KBM-7 (cell line): Measurements from ENCODE around the gene KRT80.

Source experiments
- DNase-seq: peaks from one replicate; pipeline ENCODE4 v3.0.0-alpha.2; 2015
- in situ Hi-C: fragments of 300-500 bp; cut with MboI; formaldehyde crosslinking; loops from 2 replicates; pipeline ENCODE4 v1.14.3; 2020; ENCODE audit warnings: low sequenced_read_pairs, low pct_unique_long_range_greater_than_20kb, mixed read lengths

Gene KRT80

GRCh38 chr12:52213564-52214420 lies 22.0 kb upstream of the KRT80 start:
- DNase-seq: peak; percentile 85
- in situ Hi-C loops: no loop called here

DNA sequence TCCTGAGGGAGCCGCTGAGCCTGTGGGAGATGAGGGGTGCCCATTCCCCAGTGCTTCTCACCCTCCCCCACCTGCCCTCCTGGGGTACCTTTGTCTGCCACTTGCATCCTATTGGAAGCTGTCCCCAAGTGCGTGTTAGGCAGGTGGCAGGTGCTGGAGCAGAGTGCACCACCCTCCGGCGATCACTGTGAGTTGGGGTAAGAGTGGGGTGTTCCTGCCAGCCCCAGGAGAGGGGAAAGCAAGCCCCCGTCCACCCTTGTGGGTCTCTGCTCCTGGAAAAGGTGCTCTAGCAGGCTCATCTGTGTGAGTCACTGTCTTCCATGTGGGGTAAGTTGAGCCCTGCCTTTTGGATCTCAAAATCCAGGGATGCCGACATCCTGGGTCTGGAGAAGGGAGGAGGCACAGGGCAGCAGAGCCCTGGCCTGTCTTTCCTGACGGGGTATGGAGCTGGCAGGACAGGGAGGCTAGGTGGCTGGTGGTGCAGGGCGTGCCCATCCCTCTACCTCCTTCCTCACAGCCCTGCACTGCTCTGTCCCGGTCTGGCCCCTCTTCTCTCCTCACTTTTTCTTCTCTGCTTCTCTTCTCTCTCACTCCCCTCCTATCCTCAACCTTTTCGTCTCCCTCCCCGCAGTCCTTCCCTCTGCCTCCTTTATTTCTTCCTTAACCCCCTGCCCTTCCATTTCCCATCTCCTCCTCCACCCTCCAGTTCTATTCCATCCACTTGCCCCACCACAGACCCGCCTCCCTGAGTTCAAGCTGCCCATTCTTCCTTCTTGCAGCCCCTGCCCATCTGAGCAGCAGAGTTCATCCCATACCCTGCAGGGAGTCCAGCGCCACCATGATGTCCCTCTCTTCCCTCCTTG lies 21.1 kb upstream of the KRT80 start:
- DNase-seq: no peak
- in situ Hi-C loops: no loop called here

GRCh38 chr12:52211716-52212585 lies 20.1 kb upstream of the KRT80 start:
- in situ Hi-C loops: no loop called here

GRCh38 chr12:52210925-52211650 lies 19.3 kb upstream of the KRT80 start:
- in situ Hi-C loops: no loop called here
- no peak for DNase-seq

More at GRCh38 chr12:52211716-52212585, 20.1 kb upstream of the KRT80 start:
- no peak for DNase-seq

DNA sequence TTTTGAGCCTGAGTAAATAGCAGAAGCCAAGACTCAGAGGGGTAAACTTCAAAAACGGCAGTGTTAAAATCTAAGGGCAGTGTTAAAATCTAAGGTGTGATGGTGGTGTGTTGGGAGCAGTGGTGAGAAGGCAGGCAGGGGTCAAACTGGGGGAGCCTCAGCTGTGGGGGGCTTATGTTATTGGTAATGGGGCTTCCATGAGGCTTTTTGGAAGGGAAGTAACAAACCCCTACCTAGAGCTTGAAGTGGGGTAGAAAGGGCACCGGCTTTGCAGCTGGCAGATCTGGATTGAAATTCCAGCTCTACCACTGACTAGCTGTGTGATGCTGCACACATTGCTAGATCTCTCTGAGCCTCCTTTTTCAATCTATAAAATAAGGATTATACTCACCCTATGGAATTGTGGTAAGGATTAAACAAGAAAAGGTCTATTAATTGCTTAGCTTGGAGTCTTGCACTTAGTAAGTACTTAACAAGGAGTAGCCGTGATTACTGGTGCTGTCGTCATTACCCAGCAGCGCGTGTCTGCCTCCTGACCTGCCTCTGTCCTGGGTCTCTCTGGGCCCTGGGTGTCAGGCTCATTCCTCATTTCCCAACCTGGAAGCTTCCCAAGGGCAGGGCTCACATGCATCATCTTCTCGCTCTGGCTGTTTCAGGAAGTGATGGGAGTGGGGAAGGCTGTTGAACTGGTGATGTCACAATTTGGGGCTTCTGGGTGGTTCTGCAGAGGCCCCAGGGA lies 18.5 kb upstream of the KRT80 start:
- no peak for DNase-seq
- in situ Hi-C loops: no loop called here

- no peak for DNase-seq
- in situ Hi-C loops: no loop called here
Observed at GRCh38 chr12:52209321-52209720, 17.5 kb upstream of the KRT80 start.

DNA sequence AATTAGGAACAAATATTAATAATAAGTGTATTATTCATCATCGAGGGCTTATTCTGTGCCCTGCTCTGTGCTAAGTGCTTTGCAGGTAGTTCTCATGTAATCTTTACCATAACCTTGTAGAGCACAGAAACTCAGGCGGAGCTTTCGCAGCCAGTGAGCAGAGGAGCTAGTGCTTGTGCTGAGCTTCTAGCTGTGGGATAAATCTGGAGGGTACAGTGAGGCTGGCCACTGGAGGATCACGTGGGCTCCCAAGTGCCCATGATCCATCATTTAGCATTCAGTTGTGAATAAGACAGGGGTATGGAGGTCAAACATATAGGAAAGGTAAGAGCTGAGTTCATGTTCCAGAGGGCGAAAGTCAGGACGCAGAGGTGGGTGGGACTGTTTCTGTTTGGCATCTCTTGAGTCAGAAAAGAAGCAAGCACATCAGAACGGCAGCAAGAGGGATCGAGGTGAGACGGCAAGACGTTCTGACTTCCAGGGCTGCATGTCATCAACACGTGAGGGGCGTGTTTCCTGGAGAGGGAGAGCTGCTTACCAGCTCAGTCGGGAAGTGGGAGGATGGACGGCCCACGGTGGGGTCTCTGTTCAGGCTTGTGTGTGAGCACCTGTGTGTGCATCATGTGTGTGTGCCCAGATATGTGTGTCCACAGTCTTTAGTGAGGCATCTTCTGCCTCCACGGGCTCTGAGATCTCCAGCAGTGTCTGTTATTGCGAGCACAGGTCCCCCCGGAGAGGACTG lies 16.8 kb upstream of the KRT80 start:
- in situ Hi-C loops: no loop called here
- no peak for DNase-seq

DNA sequence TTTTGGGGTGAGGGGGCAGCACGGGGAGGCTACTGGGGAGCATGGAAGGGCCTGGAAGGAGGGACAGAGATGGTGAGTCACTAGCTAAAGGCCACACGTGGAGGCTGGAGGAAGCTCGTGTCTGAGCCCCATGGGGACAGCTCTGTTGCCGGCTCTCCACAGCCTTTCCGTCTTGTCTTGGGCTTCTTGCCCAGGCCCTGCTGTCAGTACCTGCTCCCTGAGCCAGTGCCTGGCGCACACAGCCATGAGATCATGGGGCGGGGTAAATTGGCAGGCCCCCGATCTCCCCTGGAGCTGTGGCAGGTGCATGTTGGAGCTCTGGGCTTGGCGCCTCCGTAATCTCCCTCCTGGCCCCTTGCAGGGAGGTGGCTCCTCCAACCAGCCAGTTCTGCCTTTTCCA lies 16.1 kb upstream of the KRT80 start:
- DNase-seq: no peak
- in situ Hi-C loops: no loop called here

- no peak for DNase-seq
- in situ Hi-C loops: no loop called here
Observed at GRCh38 chr12:52207106-52207505, 15.3 kb upstream of the KRT80 start.

GRCh38 chr12:52206304-52207040 lies 14.7 kb upstream of the KRT80 start:
- no peak for DNase-seq
- in situ Hi-C loops: no loop called here

- in situ Hi-C loops: no loop called here
- no peak for DNase-seq
Observed at GRCh38 chr12:52205612-52206303, 13.9 kb upstream of the KRT80 start.

DNA sequence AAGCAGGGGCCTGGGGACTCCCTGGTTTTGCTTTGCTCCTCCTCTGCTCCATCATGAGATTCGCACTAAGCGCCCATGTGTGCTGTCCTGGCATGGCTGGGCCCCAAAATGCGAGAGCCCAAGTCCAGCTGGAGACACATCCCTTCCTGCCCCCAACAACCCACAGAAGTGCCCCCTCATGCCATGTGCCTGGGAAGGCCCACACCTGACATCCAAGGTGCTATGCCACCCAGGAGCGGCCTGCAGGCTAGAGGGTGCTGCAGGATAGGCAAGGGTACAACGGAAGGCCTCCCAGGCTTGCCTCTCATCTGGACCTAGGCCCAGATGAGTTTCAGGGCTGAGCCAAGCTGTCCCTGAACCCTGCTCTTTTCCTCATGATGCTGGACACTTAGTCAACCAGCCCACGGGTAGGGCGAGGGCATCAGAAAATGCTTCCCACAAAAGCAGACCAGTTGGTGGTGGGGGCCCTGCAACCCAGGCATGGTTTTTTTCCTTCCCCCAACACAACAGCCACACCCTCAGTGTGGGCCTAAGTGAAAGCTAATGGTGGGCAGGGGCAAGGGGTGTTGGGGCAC lies 13.2 kb upstream of the KRT80 start:
- DNase-seq: no peak
- in situ Hi-C loops: no loop called here

DNA sequence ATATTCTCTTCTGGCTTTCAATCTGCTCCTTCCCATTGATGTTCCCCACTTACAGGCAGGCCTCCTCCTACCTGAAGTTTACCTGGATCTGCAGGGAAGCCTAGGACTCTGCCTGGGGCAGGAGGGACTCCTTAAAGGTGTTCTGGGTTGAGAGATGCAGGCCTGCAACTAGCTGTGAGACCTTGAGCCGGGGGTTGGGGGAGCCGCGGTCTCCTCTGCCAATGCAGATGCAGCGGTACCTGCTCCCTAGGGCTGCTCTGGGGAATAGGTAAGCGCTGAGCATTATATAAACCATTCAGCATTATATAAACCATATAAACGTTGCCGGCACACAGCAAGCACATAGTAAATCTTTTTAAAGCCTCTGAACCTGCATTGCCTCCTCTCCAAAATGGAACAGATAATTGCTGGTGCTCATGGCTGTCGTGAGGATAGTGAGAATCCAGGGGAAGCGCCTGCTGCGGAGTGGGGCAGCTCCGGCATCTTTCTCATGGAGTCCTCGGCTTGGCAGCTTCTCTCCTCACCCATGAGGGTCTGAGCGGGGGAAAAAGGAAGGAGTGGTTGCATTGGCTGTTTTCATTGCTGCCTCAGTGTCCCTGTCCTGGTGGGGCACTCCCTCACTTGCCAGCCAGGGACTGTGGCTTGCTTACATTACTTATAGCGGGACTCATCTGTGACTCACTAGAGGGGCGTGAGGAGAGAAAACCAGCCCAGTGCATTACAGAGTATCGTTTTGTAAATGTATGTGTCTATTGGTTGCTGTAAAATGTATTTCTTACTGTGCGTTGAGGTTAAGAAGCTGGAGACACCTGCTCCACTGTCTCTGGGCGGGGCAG lies 12.5 kb upstream of the KRT80 start:
- no peak for DNase-seq
- in situ Hi-C loops: no loop called here

- in situ Hi-C loops: no loop called here
- DNase-seq: peak; percentile 95
Observed at GRCh38 chr12:52203079-52203921, 11.5 kb upstream of the KRT80 start.
